Esophagus squamous epithelium (tissue), 4 donors: ENCODE measurements around the gene IL31RA.

Source experiments
- POLR2A ChIP-seq, 4 donors: fragments of 450-650 bp; IDR thresholded peaks; one replicate each; pipeline ENCODE4 v1.6.1; 2017; ENCODE audit warnings: antibody characterized with exemption in 4 of 4, mild to moderate bottlenecking in 4 of 4, moderate library complexity in 3 of 4
- TF ChIP-seq, protein P1 (sequence below), 6 experiments: fragments of 450-650 bp in 4 of 6; fragments of 200-600 bp in 2 of 6; sonication (generic) in 2 of 6; IDR thresholded peaks; one replicate each; pipeline ENCODE4 v1.5.1; 2016 to 2019; ENCODE audit warnings: antibody characterized with exemption in 6 of 6, mild to moderate bottlenecking in 4 of 6, moderate library complexity in 4 of 6

DNA sequence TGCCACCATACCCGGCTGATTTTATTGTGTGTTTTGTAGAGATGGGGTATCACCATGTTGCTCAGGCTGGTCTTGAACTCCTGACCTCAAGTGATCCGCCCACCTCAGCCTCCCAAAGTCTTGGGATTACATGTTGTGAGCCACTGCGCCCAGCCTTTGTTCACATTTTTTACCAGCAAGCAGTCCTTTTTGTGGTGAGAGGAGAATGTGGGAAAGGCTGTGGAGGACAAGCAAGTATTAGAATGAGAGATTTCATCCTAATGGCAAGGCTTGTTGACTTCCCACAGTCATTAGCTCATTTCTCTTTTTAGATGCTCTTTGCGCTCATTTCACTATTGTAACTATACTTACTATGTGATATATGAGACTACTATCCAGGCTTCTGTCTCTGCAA is 6.1 kb downstream of the IL31RA start:
- TF ChIP-seq, protein P1, sequence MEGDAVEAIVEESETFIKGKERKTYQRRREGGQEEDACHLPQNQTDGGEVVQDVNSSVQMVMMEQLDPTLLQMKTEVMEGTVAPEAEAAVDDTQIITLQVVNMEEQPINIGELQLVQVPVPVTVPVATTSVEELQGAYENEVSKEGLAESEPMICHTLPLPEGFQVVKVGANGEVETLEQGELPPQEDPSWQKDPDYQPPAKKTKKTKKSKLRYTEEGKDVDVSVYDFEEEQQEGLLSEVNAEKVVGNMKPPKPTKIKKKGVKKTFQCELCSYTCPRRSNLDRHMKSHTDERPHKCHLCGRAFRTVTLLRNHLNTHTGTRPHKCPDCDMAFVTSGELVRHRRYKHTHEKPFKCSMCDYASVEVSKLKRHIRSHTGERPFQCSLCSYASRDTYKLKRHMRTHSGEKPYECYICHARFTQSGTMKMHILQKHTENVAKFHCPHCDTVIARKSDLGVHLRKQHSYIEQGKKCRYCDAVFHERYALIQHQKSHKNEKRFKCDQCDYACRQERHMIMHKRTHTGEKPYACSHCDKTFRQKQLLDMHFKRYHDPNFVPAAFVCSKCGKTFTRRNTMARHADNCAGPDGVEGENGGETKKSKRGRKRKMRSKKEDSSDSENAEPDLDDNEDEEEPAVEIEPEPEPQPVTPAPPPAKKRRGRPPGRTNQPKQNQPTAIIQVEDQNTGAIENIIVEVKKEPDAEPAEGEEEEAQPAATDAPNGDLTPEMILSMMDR (IDR thresholded peaks at IDR 0.05) = no peak
- TF ChIP-seq POLR2A (IDR thresholded peaks at IDR 0.05) = no peak
